Measurements from ENCODE around the gene PIK3R2.

Gene PIK3R2

DNA sequence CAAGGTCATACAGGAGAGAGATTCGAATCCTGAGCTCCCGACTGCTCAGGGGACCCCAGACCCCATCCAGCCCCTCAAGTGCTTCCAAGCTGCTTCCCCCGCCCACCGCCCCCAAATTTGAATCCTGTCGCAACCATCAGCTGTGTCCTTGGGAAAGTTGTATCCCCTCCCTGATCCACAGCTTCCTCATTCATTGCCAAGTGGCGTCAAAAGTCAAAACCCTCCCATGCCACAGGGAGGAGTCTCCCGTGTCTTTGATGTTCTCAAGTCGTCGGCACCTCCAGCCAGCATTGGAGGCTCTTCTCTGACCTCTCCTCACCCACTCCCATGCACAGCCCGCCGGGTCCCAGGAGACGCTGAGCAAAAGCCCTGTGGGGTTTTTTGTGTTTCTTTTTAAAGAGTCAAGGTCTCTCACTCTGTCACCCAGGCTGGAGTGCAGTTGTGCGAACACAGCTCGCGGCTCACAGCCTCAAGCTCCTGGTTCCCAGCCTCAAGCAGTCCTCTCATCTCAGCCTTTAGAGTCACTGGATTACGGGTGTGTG lies 17.8 kb downstream of the PIK3R2 start:
- no peaks in the 10 kb centered on the region for H3K27me3 ChIP-seq (ENCODE audit: control insufficient read depth, insufficient read depth, low read length)
- H3K4me3 ChIP-seq (ENCODE audit: low read depth, low read length), result no peak overlapping the region
- no peak overlapping the region for H2AFZ ChIP-seq
- H3K4me1 ChIP-seq, result peaks cover 8% of the 10 kb centered on the region
- no peak for TF ChIP-seq CTCF (IDR thresholded peaks at IDR 0.05)
- H3K9me3 ChIP-seq (ENCODE audit: control insufficient read depth, low read length), result no peaks in the 10 kb centered on the region
- no peaks in the 10 kb centered on the region for H3K79me2 ChIP-seq
- no peak overlapping the region for H3K27ac ChIP-seq
- H3K36me3 ChIP-seq (ENCODE audit: control insufficient read depth, insufficient read depth, low read length), result no peaks in the 10 kb centered on the region
- no peak overlapping the region for H3K9ac ChIP-seq
- H3K4me2 ChIP-seq (ENCODE audit: low read length), result no peak overlapping the region

GRCh38 chr19:18171605-18172327 lies 18.8 kb downstream of the PIK3R2 start:
- Histone ChIP-seq H2AFZ (no peak overlapping the region), H3K27me3 (ENCODE audit: control insufficient read depth, insufficient read depth, low read length) (no peaks in the 10 kb centered on the region), H3K36me3 (ENCODE audit: control insufficient read depth, insufficient read depth, low read length) (no peaks in the 10 kb centered on the region), H3K4me1 (peaks cover 8% of the 10 kb centered on the region), H3K4me2 (ENCODE audit: low read length) (no peak overlapping the region), H3K9ac (no peak overlapping the region), H3K27ac (no peak overlapping the region), H3K9me3 (ENCODE audit: control insufficient read depth, low read length) (no peaks in the 10 kb centered on the region), H3K79me2 (no peaks in the 10 kb centered on the region), H3K4me3 (ENCODE audit: low read depth, low read length) (no peak overlapping the region)
- TF ChIP-seq CTCF (IDR thresholded peaks at IDR 0.05), result no peak

- Histone ChIP-seq H3K36me3 (ENCODE audit: control insufficient read depth, insufficient read depth, low read length) (no peaks in the 10 kb centered on the region), H2AFZ (no peak overlapping the region), H3K79me2 (no peaks in the 10 kb centered on the region), H3K9ac (no peak overlapping the region), H3K4me2 (ENCODE audit: low read length) (no peak overlapping the region), H3K4me3 (ENCODE audit: low read depth, low read length) (no peak overlapping the region), H3K27me3 (ENCODE audit: control insufficient read depth, insufficient read depth, low read length) (no peaks in the 10 kb centered on the region), H3K27ac (peak overlapping the region; percentile 69), H3K9me3 (ENCODE audit: control insufficient read depth, low read length) (no peaks in the 10 kb centered on the region), H3K4me1 (peaks cover 8% of the 10 kb centered on the region)
- no peak for TF ChIP-seq CTCF (IDR thresholded peaks at IDR 0.05)
Measured at GRCh38 chr19:18172331-18173053, 19.5 kb downstream of the PIK3R2 start.

- Histone ChIP-seq H3K4me3 (ENCODE audit: low read depth, low read length) (peak overlapping the region; percentile 81), H3K4me2 (ENCODE audit: low read length) (peak overlapping the region; percentile 87), H3K4me1 (peaks cover 8% of the 10 kb centered on the region), H3K27me3 (ENCODE audit: control insufficient read depth, insufficient read depth, low read length) (no peaks in the 10 kb centered on the region), H3K36me3 (ENCODE audit: control insufficient read depth, insufficient read depth, low read length) (no peaks in the 10 kb centered on the region), H3K9me3 (ENCODE audit: control insufficient read depth, low read length) (no peaks in the 10 kb centered on the region), H3K79me2 (no peaks in the 10 kb centered on the region), H3K9ac (no peak overlapping the region), H2AFZ (peak overlapping the region; percentile 80), H3K27ac (peak overlapping the region; percentile 69)
- no peak for TF ChIP-seq CTCF (IDR thresholded peaks at IDR 0.05)
Measured at GRCh38 chr19:18173054-18173571, 20.1 kb downstream of the PIK3R2 start.

All from parathyroid adenoma (tissue), 2 donors.